Central memory CD8-positive, alpha-beta T cell (primary cell): ENCODE measurements around the gene SCGB1C2.
A peak's percentile ranks its signal among the peaks of the same experiment; 100 is the strongest.
"Not testable (repeated sequence)": the region's sequence is repeated elsewhere in the genome, so short reads cannot be mapped to it uniquely, and the experiment has no call there.

Source experiments
- ATAC-seq: fragments of 150-1000 bp; cut with Tn5 transposase; replicated peaks from 2 replicates; pipeline ENCODE4 v1.10.0; 2022; ENCODE audit warnings: mild to moderate bottlenecking, moderate FRiP score, moderate number of reproducible peaks; ENCODE audit not compliant: poor library complexity, severe bottlenecking; ENCODE audit errors: extremely low read depth
- DNase-seq, 2 donors: peaks; one replicate each; pipeline ENCODE4 v3.0.0; 2021; ENCODE audit warnings: low spot score in 2 of 2
- H3K27ac Mint-ChIP-seq: one replicate; pipeline ENCODE4 v1.8.0; 2022; ENCODE audit warnings: low read depth, mild to moderate bottlenecking, moderate library complexity, mixed read lengths
- H3K27me3 Mint-ChIP-seq: one replicate; pipeline ENCODE4 v1.8.0; 2022; ENCODE audit warnings: mixed read lengths
- H3K36me3 Mint-ChIP-seq: one replicate; pipeline ENCODE4 v1.8.0; 2022; ENCODE audit warnings: mild to moderate bottlenecking, moderate library complexity, mixed read lengths; ENCODE audit not compliant: insufficient read depth
- H3K4me1 Mint-ChIP-seq: one replicate; pipeline ENCODE4 v1.8.0; 2022; ENCODE audit warnings: mixed read lengths
- H3K4me3 Mint-ChIP-seq: one replicate; pipeline ENCODE4 v1.8.0; 2022; ENCODE audit warnings: mild to moderate bottlenecking, moderate library complexity, mixed read lengths
- H3K9me3 Mint-ChIP-seq: one replicate; pipeline ENCODE4 v1.8.0; 2022; ENCODE audit warnings: mixed read lengths

SCGB1C2 gene

GRCh38 chr17:137166-137807 is at the start of gene SCGB1C2:
SCGB1C2 (plus strand) TSS chr17:137569; CDS start chr17:137591, 22 bp downstream.
- H3K27ac Mint-ChIP-seq, H3K9me3 Mint-ChIP-seq, H3K4me1 Mint-ChIP-seq, DNase-seq, H3K27me3 Mint-ChIP-seq, ATAC-seq, H3K36me3 Mint-ChIP-seq: not testable (repeated sequence)
- H3K4me3 Mint-ChIP-seq: peak within 1 kb of the TSS; percentile 20

DNA sequence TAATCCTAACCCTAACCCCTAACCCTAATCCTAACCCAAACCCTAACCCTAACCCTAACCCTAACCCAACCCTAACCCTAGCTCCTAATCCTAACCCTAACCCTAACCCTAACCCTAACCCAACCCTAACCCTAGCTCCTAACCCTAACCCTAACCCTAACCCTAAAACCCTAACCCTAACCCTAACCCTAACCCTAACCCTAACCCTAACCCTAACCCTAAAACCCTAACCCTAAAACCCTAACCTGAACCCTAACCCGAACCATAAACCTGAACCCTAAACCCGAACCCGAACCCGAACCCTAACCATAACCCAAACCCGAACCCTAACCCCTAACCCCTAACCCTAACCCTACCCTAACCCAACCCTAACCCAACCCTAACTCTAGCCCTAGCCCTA is 24.3 kb upstream of the SCGB1C2 start:
- H3K27me3 Mint-ChIP-seq, H3K4me1 Mint-ChIP-seq, H3K4me3 Mint-ChIP-seq, ATAC-seq, H3K36me3 Mint-ChIP-seq, H3K9me3 Mint-ChIP-seq, H3K27ac Mint-ChIP-seq, DNase-seq: not testable (repeated sequence)

DNA sequence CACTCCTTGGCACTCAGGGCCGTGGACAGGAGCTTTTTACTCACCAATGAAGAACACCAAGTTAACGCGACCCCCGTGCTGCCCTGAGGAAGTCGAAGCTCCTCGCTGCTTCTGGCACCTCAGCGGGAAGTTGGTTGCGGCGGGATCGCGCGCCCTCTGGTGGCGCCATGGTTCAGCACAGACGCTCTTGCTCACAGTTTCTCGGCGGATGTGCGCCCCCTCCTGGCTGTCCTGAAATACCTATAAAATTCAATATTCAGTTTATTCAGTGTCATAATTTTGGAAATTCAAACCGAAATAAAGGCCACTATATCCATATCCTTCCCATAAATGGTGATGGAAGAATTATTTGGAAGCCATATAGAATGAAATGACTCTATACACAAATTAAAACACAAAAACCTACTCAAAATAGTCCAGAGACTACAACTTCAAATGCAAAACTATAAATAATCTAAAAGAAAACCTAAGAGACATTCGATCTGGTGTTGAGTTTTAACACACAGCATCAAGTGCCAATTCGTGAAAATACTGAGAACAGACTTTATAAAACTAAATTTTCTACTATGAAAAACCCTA is 18.9 kb upstream of the SCGB1C2 start:
- peak in 1 of 2 donors; percentile 61 for DNase-seq
- not testable (repeated sequence) for H3K36me3 Mint-ChIP-seq, ATAC-seq, H3K4me3 Mint-ChIP-seq, H3K27ac Mint-ChIP-seq, H3K27me3 Mint-ChIP-seq, H3K9me3 Mint-ChIP-seq, H3K4me1 Mint-ChIP-seq

GRCh38 chr17:133932-134331 is 3.4 kb upstream of the SCGB1C2 start:
- H3K4me1 Mint-ChIP-seq, H3K36me3 Mint-ChIP-seq, DNase-seq, H3K27me3 Mint-ChIP-seq, H3K27ac Mint-ChIP-seq, H3K9me3 Mint-ChIP-seq, ATAC-seq, H3K4me3 Mint-ChIP-seq: not testable (repeated sequence)

DNA sequence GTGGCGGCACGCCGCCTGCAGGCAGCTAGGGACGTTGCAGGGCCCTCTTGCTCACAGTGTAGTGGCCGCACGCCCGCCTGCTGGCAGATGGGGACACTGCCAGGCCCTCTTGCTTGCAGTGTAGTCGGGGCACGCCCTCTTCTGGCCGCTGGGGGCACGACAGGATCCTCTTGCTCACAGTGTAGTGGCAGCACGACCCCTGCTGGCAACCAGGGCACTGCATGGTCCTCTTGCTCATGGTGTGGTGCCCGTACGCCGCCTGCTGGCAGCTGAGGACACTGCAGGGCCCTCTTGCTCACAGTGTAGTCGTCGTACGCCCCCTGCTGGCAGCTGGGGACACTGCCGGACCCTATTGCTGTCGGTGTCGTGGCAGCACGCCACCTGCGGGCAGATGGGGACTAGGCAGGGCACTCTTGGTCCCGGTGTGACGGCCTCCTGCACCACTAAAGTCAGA is 3.0 kb upstream of the SCGB1C2 start:
- H3K4me3 Mint-ChIP-seq, DNase-seq: not testable (repeated sequence)

DNA sequence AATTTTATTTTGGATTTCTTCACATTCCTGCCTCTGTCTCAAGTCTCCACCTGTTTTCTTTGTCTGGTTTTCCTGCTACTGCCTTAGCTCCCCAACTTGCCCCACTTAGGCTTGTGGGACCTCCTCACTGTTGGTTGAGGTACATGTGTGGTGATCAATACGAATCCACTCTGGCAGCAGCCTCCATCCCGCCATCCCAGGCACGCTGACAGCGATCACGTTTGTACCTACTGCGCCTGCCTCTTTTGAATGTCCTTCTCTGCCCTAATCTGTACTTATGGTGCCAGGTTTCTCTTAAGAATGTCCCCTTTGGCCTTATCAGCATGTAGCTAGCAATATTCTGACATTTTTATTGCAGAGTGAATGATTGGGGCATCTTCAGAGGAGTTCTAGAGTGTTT is 2.3 kb upstream of the SCGB1C2 start:
- not testable (repeated sequence) for H3K4me3 Mint-ChIP-seq, ATAC-seq, H3K27me3 Mint-ChIP-seq, H3K9me3 Mint-ChIP-seq, H3K4me1 Mint-ChIP-seq, H3K27ac Mint-ChIP-seq, DNase-seq, H3K36me3 Mint-ChIP-seq

More for the DNA sequence above, 3.0 kb upstream of the SCGB1C2 start:
- ATAC-seq: peak; percentile 37
- not testable (repeated sequence) for H3K27me3 Mint-ChIP-seq, H3K9me3 Mint-ChIP-seq, H3K4me1 Mint-ChIP-seq, H3K36me3 Mint-ChIP-seq, H3K27ac Mint-ChIP-seq

DNA sequence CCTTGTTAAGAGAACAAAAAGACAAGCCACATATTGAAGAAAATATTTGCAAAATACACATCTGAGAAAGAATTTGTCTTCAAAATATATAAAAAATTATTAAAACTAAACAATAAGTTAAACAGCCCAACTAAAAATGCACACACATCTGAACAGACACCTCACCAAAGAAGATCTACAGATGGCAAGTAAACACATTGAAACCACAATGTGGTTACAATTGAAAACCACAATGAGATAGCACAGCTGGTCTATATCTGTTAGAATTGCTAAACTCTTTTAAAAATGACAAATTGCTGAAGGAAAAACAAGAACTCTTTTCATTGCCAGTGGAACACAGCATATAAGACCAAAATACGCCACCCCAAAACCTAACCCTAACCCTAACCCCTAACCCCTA is 1.5 kb upstream of the SCGB1C2 start:
- not testable (repeated sequence) for DNase-seq, H3K4me3 Mint-ChIP-seq, H3K36me3 Mint-ChIP-seq, H3K4me1 Mint-ChIP-seq, H3K27ac Mint-ChIP-seq, H3K27me3 Mint-ChIP-seq, H3K9me3 Mint-ChIP-seq
- ATAC-seq: peak; percentile 82

DNA sequence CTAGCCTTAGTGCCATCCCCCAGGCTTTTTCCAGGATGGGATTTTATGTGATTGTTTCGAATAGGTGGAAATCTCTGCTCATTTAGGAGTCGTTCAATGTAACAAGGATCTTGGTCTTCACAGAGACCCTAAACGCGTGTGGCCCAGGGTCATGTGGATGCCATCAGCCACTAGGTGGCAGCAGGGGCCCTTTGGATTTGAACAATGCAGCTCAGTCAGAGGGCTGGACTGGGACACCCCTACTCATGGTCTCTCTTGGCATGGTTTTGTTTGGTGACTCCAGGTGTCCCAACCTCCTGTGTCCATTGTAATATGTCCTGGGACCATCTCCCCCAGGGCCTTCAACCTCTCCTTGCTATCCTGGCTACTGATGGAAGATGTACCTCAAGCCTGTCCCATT is 838 bp upstream of the SCGB1C2 start:
- H3K36me3 Mint-ChIP-seq, H3K9me3 Mint-ChIP-seq, H3K4me1 Mint-ChIP-seq, H3K27ac Mint-ChIP-seq, H3K27me3 Mint-ChIP-seq: not testable (repeated sequence)
- ATAC-seq (peak; percentile 91), DNase-seq (peak; percentile 48 to 63)
- peak overlapping the region; percentile 20 for H3K4me3 Mint-ChIP-seq

DNA sequence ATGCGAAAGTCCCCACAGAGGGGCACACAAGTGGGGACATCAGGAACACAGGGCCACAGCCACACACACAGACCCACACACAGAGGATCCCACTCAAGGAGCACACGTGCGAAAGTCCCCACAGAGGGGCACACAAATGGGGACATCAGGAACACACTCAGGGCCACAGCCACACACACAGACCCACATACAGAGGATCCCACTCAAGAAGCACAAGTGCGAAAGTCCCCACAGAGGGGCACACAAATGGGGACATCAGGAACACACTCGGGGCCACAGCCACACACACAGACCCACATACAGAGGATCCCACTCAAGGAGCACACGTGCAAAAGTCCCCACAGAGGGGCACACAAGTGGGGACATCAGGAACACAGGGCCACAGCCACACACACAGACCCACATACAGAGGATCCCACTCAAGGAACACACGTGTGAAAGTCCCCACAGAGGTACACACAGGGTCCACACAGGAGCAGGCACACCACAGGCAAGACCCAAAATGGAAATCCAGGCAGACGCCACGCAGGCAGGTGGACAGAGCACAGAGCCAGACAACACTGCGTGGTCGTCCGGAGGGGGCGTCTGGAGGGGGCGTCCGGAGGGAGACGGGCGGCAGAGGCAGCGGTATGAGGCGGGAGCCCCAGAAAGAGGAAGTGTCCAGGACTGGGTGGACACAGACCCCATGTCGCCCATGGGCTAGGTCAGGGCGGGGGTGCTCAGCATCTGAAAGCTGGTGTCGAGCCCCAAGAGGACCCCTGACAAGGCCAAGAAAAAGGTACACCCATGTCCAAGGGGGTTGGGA is 2.2 kb downstream of the SCGB1C2 start:
- not testable (repeated sequence) for ATAC-seq, H3K4me1 Mint-ChIP-seq, H3K27me3 Mint-ChIP-seq, H3K9me3 Mint-ChIP-seq, H3K4me3 Mint-ChIP-seq, H3K27ac Mint-ChIP-seq, H3K36me3 Mint-ChIP-seq
- DNase-seq: peak in 1 of 2 donors; percentile 11

- DNase-seq (peak in 1 of 2 donors; percentile 12), ATAC-seq (no peak)
- Mint-ChIP-seq H3K27ac (no peak overlapping the region), H3K4me3 (no peak overlapping the region), H3K4me1 (no peaks in the 10 kb centered on the region), H3K9me3 (no peaks in the 10 kb centered on the region), H3K27me3 (peaks cover 7% of the 10 kb centered on the region), H3K36me3 (no peaks in the 10 kb centered on the region)
Measured at GRCh38 chr17:142102-142661, 4.8 kb downstream of the SCGB1C2 start.

DNA sequence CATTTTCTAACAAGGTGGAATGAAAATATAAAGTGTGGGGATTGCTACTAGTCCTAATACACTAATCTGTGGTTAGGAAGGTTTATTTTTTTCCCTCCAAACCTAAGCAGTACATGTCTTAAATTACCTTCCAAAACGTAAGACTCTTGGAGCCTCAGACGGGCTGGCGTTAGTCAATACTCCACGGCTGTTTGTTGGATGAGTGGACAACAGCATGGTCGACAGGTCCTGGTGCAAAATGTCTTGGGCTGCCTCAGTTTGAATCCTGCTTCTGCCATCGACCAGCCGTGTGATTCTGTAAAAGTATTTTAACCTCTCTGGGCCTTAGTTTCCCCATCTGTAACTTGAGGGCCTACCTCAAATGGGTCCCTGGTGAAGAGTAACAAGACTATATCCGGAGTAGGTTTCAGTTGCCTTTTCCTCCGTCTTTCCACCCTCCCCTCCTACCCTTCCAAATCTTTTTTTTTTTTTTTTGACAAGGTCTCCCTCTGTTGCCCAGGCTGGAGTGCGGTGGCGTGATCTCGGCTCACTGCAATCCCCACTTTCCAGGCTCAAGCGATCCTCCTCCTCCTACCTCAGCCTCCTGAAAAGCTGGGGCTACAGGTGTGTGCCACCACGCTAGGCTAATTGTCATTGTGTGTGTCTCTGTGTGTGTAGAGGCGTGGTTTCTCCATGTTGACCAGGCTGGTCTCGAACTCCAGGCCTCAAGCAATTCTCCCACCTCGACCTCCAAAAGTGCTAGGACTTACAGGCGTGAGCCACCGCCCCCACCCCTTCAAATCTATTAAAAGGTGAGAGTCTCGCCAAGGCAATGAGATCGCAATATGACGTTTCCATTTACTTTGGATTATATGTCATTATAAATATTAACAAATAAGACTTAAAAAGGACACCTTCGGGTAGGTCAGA is 5.8 kb downstream of the SCGB1C2 start:
- H3K4me3 Mint-ChIP-seq: peak overlapping the region; percentile 18

DNA sequence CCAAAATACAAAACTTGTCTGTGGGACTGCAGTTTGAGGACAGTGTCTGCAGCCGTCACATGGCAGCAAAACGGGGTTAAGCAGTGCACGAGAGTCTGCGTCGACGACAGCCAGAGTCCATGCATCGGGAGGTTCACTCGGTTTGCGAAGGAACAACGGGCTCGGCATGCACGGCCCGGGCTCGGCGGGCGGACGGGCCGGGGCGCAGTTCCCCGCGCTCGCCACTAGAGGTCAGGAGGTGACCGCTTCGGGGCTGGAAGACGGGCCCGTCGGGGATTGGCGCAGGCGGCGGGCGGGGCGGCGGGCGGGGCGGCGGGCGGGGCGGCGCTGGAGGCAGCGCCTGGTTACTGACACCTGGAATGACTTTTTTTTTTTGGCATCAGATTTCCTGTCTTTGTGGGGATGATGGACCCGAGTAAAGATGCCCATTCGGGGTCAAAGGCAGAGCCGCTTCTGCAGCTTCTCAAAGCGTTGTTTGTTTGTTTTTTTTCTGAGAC is 6.5 kb downstream of the SCGB1C2 start:
- Mint-ChIP-seq H3K9me3 (no peaks in the 10 kb centered on the region), H3K27ac (peak overlapping the region; percentile 72), H3K4me3 (peak overlapping the region; percentile 18), H3K4me1 (no peaks in the 10 kb centered on the region), H3K27me3 (peaks cover 13% of the 10 kb centered on the region), H3K36me3 (no peaks in the 10 kb centered on the region)
- DNase-seq (peak; percentile 77 to 88), ATAC-seq (peak; percentile 82)

More for the DNA sequence above, 5.8 kb downstream of the SCGB1C2 start:
- H3K9me3 Mint-ChIP-seq: no peaks in the 10 kb centered on the region
- no peaks in the 10 kb centered on the region for H3K36me3 Mint-ChIP-seq
- H3K27me3 Mint-ChIP-seq: peaks cover 7% of the 10 kb centered on the region
- peak overlapping the region; percentile 72 for H3K27ac Mint-ChIP-seq
- ATAC-seq: no peak
- H3K4me1 Mint-ChIP-seq: no peaks in the 10 kb centered on the region
- DNase-seq: peak; percentile 6 to 11
